Thyroid gland (tissue), 4 donors: Measurements from ENCODE around the gene HES4.

Experiments
- POLR2A ChIP-seq, 2 donors: fragments of 450-650 bp; IDR thresholded peaks; one replicate each; pipeline ENCODE4 v1.6.1; 2017; ENCODE audit warnings: antibody characterized with exemption in 2 of 2, mild to moderate bottlenecking in 2 of 2, moderate library complexity in 1 of 2
- TF ChIP-seq, protein P1 (sequence below), 6 experiments: fragments of 200-600 bp in 3 of 6; fragments of 450-650 bp in 3 of 6; sonication (generic) in 3 of 6; IDR thresholded peaks; one replicate each; pipeline ENCODE4 v1.5.1; 2016 to 2019; ENCODE audit warnings: antibody characterized with exemption in 6 of 6, mild to moderate bottlenecking in 2 of 6, inconsistent platforms in 1 of 6, moderate library complexity in 1 of 6

DNA sequence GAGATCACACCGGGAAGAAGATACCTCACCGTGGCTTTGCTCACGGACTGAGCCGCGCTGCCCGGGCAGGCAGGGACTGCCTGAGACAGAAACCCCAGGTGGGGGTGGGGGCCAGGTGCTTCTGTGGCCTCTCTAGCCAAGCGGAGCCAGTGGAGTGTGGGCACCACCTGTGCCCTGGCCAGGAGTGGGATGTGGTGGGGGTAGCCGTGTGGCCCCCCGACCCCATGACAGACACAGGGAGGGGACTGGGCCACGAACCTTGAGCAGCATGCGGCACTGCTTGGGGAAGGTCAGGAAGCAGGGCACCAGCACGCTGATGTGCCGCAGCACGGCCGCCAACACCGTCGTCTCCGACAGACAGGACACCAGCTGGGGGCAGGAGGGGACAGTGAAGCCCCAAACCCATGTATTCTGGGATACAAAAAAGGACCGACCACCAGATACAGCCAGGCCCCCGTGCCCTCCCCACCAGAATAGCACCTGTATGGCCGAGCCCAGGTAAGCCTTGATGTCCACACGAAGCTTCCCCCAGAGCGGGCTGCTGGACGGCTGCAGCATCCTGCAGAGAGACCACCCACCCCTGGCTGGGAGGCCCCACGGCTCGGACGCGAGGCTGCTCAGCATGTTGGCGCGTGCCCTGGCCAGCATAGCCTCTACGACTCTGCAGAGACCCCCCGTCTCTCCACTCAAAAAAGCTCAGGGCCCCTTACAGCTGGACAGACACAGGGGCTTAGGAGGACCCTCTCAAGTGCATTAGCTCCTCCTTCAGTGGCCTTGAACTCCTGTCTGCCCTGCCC lies 46.2 kb downstream of the HES4 start:
- TF ChIP-seq POLR2A (IDR thresholded peaks at IDR 0.05), result no peak
- TF ChIP-seq, protein P1, sequence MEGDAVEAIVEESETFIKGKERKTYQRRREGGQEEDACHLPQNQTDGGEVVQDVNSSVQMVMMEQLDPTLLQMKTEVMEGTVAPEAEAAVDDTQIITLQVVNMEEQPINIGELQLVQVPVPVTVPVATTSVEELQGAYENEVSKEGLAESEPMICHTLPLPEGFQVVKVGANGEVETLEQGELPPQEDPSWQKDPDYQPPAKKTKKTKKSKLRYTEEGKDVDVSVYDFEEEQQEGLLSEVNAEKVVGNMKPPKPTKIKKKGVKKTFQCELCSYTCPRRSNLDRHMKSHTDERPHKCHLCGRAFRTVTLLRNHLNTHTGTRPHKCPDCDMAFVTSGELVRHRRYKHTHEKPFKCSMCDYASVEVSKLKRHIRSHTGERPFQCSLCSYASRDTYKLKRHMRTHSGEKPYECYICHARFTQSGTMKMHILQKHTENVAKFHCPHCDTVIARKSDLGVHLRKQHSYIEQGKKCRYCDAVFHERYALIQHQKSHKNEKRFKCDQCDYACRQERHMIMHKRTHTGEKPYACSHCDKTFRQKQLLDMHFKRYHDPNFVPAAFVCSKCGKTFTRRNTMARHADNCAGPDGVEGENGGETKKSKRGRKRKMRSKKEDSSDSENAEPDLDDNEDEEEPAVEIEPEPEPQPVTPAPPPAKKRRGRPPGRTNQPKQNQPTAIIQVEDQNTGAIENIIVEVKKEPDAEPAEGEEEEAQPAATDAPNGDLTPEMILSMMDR (IDR thresholded peaks at IDR 0.05), result no peak
